NCI-H2196 treated with DMSO at 0.1 percent for 48 hours (cell line): ENCODE results near the gene UXT.

Experiments
- DNase-seq: peaks from one replicate; lab custom pipeline; 2025; ENCODE audit not compliant: unreplicated experiment; lab: John Stamatoyannopoulos, UW

The UXT gene

GRCh38 chrX:47649781-47650163, 9.2 kb downstream of the UXT start:
- DNase-seq, result no peak

GRCh38 chrX:47649271-47649670, 9.7 kb downstream of the UXT start:
- no peak for DNase-seq

- DNase-seq, result no peak
Observed at GRCh38 chrX:47648376-47648775, 10.6 kb downstream of the UXT start.

GRCh38 chrX:47646636-47647035, 12.3 kb downstream of the UXT start:
- DNase-seq, result no peak

- DNase-seq, result no peak
Observed at GRCh38 chrX:47645530-47645929, 13.4 kb downstream of the UXT start.

GRCh38 chrX:47644557-47645091, 14.4 kb downstream of the UXT start:
- no peak for DNase-seq

GRCh38 chrX:47643926-47644325, 15.1 kb downstream of the UXT start:
- peak; percentile 0 for DNase-seq

- DNase-seq, result no peak
Observed at GRCh38 chrX:47638816-47639215, 20.2 kb downstream of the UXT start.

GRCh38 chrX:47637546-47638195, 21.3 kb downstream of the UXT start:
- DNase-seq, result no peak

GRCh38 chrX:47634871-47635575, 24.0 kb downstream of the UXT start:
- DNase-seq, result no peak

GRCh38 chrX:47633689-47634590, 25.0 kb downstream of the UXT start:
- DNase-seq, result no peak

GRCh38 chrX:47632666-47633065, 26.3 kb downstream of the UXT start:
- DNase-seq, result no peak

GRCh38 chrX:47631676-47632075, 27.3 kb downstream of the UXT start:
- no peak for DNase-seq

GRCh38 chrX:47629419-47630200, 29.4 kb downstream of the UXT start, which contains the start of gene CFP:
TSS of gene CFP (minus strand) at chrX:47629930. CDS start at chrX:47629844, 86 bp downstream.
- DNase-seq, result no peak

- no peak for DNase-seq
Observed at GRCh38 chrX:47628982-47629381, 30.0 kb downstream of the UXT start.

GRCh38 chrX:47625365-47625764, 33.6 kb downstream of the UXT start:
- no peak for DNase-seq

GRCh38 chrX:47623540-47624027, 35.4 kb downstream of the UXT start:
- peak; percentile 67 for DNase-seq

GRCh38 chrX:47621851-47622250, 37.1 kb downstream of the UXT start:
- no peak for DNase-seq

GRCh38 chrX:47620303-47620685, 38.7 kb downstream of the UXT start:
- DNase-seq, result no peak

- DNase-seq, result peak; percentile 38
Observed at GRCh38 chrX:47619486-47620302, 39.3 kb downstream of the UXT start, which contains the start of gene SYN1. TSS of gene SYN1 (minus strand) at chrX:47619857. CDS start at chrX:47619728, 129 bp downstream.
